NCI-H1930 (cell line): ENCODE results near the gene ANKFN1.
"Not testable (repeated sequence)": the region's sequence is repeated elsewhere in the genome, so short reads cannot be mapped to it uniquely, and the experiment has no call there.

Experiments used
- DNase-seq, 2 experiments: peaks; one replicate each; lab custom pipeline; 2025; lab: John Stamatoyannopoulos, UW

Gene ANKFN1

GRCh38 chr17:56325313-56326000 is 172.2 kb downstream of the ANKFN1 start:
- DNase-seq = no peak

DNA sequence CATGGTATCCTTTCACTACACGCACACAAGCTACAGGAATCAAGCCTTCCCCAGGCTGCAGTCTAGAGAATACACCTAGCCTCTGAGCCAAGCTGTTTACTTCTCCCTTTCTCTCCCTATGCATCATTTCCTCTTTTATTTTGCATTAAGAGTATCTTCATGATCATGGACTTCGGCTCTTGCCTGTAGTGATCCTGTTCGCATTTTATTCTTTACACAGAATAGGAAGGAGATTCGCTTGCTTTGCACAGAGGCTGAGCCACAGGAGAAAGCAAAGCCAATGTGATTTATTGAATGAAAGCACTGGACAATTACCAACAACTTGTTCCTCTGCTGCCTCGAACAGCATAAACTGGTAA is 172.7 kb downstream of the ANKFN1 start:
- no peak for DNase-seq

DNA sequence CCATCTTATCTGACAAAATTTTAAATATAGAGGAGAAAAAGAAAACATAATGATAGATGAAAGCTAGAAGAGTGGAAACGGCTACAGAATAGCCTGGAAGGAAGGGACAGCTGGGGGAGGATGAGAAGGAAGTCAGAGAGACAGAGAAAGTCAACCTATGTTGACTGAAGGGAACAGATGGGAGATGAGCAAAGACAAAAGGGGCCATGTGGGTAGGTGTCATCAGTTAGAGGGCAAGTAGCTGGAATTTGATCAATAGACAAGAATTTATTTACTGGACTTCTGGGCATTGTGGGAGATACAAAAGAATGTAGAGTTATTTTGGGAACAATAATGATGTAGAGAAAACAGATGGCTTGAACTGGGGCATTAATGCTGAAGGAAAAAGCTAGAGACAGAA is 194.4 kb downstream of the ANKFN1 start:
- DNase-seq = no peak

- DNase-seq = no peak
These were observed 197.3 kb downstream of the ANKFN1 start for GRCh38 chr17:56350592-56350991.

DNA sequence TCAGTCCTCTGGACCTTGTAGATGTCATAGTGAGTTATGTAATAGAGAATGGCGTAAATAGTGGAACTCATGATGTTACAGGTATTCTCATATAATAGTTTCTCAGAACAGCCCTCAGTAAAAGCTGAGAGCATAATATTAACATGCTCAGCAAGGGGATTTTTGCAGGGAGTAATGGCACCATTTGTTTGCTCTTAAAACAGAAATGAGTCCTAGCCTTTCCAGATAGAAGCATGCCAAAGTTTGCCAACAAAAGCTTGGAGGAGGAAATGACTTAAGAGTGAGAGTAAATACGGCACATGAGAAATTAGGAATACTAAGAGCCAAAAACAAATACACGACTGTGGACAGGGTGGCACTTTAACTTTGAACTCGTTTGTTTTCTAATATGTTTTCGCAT is 198.4 kb downstream of the ANKFN1 start:
- DNase-seq = no peak

DNA sequence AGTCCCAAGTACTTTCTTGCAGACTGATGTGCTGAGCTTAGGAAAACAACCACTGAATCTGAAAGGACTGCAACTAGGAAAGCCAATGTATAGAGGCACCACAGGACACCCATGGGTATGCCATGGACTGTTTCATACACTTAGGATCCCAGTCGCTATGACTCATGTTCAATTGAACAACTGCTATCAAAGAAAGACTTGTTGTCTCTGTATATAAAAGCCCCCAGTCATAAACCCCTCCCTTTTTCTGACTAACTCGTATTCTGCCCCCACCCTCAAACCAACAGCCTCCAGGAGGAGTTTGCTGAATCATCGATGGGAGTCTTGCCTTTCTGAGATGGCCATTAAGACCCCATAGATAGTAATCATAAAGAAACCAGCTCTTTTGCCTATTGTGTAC is 205.4 kb downstream of the ANKFN1 start:
- DNase-seq = no peak

- no peak for DNase-seq
These were observed 206.2 kb downstream of the ANKFN1 start for GRCh38 chr17:56359518-56359917.

- DNase-seq = no peak
These were observed 214.1 kb downstream of the ANKFN1 start for GRCh38 chr17:56367366-56367765.

- DNase-seq = no peak
These were observed 220.9 kb downstream of the ANKFN1 start for GRCh38 chr17:56373981-56374833.

- no peak for DNase-seq
These were observed 236.1 kb downstream of the ANKFN1 start for GRCh38 chr17:56389356-56389755.

DNA sequence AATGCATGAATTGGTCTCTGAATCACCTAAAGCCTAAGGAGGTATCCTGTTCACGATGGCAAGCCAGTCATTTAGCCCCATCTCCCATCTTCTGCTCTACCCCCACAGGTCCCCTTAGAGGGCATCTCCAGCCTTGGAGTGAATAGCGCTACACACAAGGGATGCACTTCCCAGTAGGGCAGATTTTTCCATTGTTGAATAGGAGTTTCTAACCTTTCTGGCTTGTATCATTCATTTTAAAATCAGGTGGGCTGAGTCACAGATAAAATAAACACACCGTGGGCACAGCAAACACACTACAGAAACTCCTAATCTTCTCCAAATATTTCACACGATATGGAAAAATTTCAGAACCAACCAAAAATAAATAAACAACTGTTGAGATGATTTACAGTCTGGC is 239.0 kb downstream of the ANKFN1 start:
- DNase-seq = no peak

GRCh38 chr17:56393156-56393555 is 239.9 kb downstream of the ANKFN1 start:
- DNase-seq = no peak

DNA sequence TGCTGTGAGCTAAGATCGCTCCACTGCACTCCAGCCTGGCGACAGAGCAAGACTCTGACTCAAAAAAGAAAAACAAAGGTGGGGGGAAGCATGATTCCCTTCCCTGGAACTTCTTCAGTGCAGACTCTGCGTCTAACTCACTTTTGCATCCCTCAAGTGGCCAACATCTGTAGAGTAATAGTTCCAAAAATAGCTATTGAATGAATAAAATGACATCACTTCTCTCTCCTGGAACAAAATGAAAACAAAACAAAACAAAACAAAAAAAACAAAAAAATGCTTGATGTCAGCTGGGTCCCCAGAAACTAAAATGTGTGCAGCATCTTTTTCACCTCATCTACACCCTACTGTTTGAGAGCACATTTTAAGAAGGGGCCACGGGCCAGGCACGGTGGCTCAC is 242.5 kb downstream of the ANKFN1 start:
- DNase-seq = no peak

DNA sequence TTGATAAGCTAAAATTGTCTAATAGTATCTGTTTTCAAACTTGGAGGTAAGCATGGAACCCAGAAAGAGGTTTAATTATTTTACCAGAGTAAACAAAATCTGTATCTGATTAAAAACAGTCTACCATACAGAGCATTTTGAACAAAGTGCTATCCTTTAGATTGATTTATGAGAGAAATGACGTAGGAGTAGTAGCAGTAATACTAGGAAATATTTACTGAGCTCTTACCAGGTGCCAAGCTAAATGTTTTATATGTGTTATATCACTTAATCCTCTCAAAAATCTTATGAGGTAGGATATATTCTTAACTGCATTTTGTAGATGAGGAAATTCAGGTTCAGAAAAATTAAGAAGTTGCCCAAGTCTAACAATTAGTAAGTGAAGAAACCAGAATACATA is 253.8 kb downstream of the ANKFN1 start:
- no peak for DNase-seq

DNA sequence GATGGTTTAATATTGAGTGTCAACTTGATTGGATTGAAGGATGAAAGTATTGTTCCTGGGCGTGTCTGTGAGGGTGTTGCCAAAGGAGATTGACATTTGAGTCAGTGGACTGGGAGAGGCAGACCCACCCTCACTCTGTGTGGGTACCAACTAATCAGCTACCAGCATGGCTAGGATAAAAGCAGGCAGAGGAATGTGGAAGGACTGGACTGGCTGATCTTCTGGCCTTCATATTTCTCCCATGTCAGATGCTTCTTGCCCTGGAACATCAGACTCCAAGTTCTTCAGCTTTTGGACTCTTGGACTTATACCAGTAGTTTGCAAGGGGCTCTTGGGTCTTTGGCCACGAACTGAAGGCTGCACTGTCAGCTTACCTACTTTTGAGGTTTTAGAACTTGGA is 259.1 kb downstream of the ANKFN1 start:
- not testable (repeated sequence) for DNase-seq

DNA sequence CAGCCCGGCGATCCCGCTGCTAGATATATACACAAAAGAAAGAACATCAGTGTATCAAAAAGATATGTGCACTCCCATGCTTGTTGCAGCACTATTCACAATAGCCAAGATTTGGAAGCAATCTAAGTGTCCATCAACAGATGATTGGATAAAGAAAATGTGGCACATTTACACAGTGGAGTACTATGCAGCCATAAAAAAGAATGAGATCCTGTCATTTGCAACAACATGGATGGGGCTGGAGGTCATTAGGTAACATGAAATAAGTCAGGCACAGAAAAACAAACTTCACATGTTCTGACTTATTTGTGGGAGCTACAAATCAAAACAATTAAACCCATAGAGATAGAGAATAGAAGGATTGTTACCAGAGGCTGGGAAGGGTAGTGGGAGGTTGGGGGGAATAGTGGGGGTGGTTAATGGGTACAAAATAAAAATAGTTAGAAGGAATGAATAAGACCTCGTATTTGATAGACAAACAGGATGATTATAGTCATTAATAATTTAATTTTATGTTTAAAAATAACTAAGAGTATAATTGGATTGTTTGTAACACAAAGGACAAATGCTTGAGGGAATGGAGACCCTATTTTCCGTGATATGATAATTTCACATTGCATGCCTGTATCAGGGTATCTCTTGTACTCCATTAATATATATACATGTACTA is 263.5 kb downstream of the ANKFN1 start:
- DNase-seq = no peak

- DNase-seq = no peak
These were observed 270.7 kb downstream of the ANKFN1 start for GRCh38 chr17:56424005-56424404.

DNA sequence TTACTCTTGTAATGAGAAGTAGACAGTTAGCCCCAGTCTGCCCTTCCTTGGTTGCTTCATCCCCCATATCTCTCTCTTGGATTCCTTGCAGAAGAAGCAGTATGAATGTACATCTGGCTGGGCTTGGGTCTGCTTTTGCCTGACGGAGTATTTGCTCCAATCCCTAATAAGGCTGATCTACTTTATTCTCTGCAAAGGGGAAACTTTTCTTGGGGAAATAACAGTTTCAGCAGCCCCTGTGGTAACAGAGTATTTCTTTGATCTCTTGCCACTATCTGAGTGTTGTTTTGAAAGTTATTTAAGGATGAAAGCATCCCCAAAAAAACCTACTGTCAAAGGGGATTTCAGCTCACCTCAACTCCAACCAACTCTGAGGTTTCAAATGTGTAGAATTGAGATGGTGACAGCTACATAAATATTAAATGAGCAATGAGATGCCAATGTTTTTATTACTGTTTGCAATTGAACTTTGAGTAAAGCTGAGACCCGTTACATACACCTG is 271.3 kb downstream of the ANKFN1 start:
- DNase-seq = no peak

DNA sequence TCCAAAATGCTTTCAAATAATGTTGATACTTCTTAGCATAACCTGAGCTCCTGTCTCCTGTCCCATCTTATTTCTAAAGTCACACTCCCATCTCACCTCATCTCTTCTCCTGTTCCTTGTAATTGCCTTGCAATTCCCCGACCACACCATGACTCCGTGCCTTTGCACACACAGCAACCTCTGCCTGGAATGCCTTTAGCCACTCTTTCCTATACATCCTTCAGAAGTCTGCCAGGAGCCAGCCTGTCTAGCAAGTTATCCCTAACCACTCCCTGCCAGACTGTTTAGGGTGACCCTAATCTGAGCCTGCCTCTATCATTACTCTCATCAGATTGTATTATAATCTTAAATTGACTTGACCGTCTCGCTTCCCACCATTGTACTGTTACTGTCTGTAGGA is 272.2 kb downstream of the ANKFN1 start:
- DNase-seq = no peak

DNA sequence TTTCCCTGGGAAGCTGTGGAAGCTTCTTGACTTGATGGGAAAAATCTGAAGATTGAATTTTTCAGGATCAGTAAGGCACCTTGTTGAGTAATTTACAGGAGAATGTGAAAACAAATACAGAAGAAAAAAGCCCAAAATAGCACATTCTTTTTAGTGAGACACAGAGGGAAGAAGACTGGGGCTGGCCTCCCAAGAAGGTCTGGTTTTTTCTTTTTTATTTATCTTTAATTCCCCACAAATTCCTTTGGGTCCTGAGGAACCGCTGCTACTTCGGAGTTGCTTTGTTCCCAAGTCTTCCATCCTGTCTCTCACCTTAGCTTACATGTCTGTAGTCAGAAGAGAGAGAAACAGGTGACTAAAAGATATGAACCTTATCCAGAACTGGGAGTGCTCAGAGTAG is 273.6 kb downstream of the ANKFN1 start:
- no peak for DNase-seq

GRCh38 chr17:56431736-56432135 is 278.5 kb downstream of the ANKFN1 start:
- no peak for DNase-seq

GRCh38 chr17:56432443-56432842 is 279.2 kb downstream of the ANKFN1 start:
- no peak for DNase-seq

GRCh38 chr17:56434610-56435009 is 281.3 kb downstream of the ANKFN1 start:
- DNase-seq = no peak
